HEK293T (cell line): ENCODE data around the gene CPN1.
"Not testable (repeated sequence)": the region's sequence is repeated elsewhere in the genome, so short reads cannot be mapped to it uniquely, and the experiment has no call there.

Source experiments
- CTCF ChIA-PET: fragments of 350-600 bp; formaldehyde crosslinking; extraction: SDS; loops from one replicate; lab custom pipeline; 2021; ENCODE audit warnings: antibody characterized with exemption, inconsistent platforms; lab: Yijun Ruan, JAX
- POLR2A ChIA-PET: fragments of 350-600 bp; formaldehyde crosslinking; extraction: SDS; loops from one replicate; lab custom pipeline; 2020; ENCODE audit warnings: antibody characterized with exemption, inconsistent platforms; lab: Yijun Ruan, JAX
- DNase-seq: peaks from one replicate; pipeline ENCODE4 v3.0.0; 2012; ENCODE audit warnings: mixed read lengths; ENCODE audit errors: extremely low spot score
- ARNT ChIP-seq: fragments of 450-650 bp; IDR thresholded peaks from 2 replicates; pipeline ENCODE4 v1.6.1; 2017; ENCODE audit warnings: mild to moderate bottlenecking
- BHLHE40 ChIP-seq: fragments of 450-650 bp; IDR thresholded peaks from 2 replicates; pipeline ENCODE4 v1.6.1; 2016; ENCODE audit warnings: mild to moderate bottlenecking, moderate library complexity, borderline replicate concordance
- CTBP1 ChIP-seq: fragments of 450-650 bp; IDR thresholded peaks from 2 replicates; pipeline ENCODE4 v1.6.1; 2016; ENCODE audit warnings: borderline replicate concordance
- ELF4 ChIP-seq: fragments of 450-650 bp; IDR thresholded peaks from 2 replicates; pipeline ENCODE4 v1.6.1; 2017; ENCODE audit warnings: antibody characterized with exemption
- FOXA1 ChIP-seq: fragments of 450-650 bp; IDR thresholded peaks from 2 replicates; pipeline ENCODE4 v1.6.1; 2016; ENCODE audit warnings: mild to moderate bottlenecking
- FOXK2 ChIP-seq: fragments of 450-650 bp; IDR thresholded peaks from 2 replicates; pipeline ENCODE4 v1.6.1; 2016; ENCODE audit warnings: mild to moderate bottlenecking
- FOXM1 ChIP-seq: fragments of 450-650 bp; IDR thresholded peaks from 2 replicates; pipeline ENCODE4 v1.6.1; 2017; ENCODE audit warnings: mild to moderate bottlenecking, borderline replicate concordance
- HDGF ChIP-seq: fragments of 450-650 bp; IDR thresholded peaks from 2 replicates; pipeline ENCODE4 v1.6.1; 2017; ENCODE audit warnings: antibody characterized with exemption, borderline replicate concordance
- L3MBTL2 ChIP-seq: fragments of 450-650 bp; conservative IDR thresholded peaks from 2 replicates; pipeline ENCODE4 v1.6.1; 2016; ENCODE audit warnings: mild to moderate bottlenecking
- LEF1 ChIP-seq: fragments of 450-650 bp; IDR thresholded peaks from 2 replicates; pipeline ENCODE4 v1.6.1; 2017; ENCODE audit warnings: mild to moderate bottlenecking, borderline replicate concordance
- NFRKB ChIP-seq: fragments of 450-650 bp; IDR thresholded peaks from 2 replicates; pipeline ENCODE4 v1.6.1; 2016; ENCODE audit warnings: mild to moderate bottlenecking, moderate library complexity
- PKNOX1 ChIP-seq: fragments of 450-650 bp; IDR thresholded peaks from 2 replicates; pipeline ENCODE4 v1.6.1; 2016
- SP1 ChIP-seq: fragments of 450-650 bp; IDR thresholded peaks from 2 replicates; pipeline ENCODE4 v1.6.1; 2017
- SUZ12 ChIP-seq: fragments of 450-650 bp; IDR thresholded peaks from 2 replicates; pipeline ENCODE4 v1.6.1; 2016; ENCODE audit warnings: mild to moderate bottlenecking
- TARDBP ChIP-seq: fragments of 450-650 bp; IDR thresholded peaks from 2 replicates; pipeline ENCODE4 v1.6.1; 2016
- ZNF384 ChIP-seq: fragments of 450-650 bp; IDR thresholded peaks from 2 replicates; pipeline ENCODE4 v1.6.1; 2016

CPN1 gene

DNA sequence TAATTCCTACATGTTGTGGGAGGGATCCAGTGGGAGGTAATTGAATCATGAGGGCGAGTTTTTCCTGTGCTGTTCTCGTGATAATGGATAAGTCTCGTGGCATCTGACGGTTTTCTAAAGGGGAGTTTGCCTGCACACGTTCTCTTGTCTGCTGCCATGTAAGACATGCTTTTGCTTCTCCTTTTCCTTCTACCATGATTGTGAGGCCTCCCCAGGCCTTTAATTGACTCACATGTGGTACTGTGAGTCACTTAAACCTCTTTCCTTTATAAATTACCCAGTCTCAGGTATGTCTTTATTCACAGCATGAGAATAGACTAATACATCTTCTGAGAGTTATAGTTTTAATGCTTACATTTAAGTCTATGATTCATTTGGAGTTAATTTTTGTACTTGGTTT, 22.6 kb upstream of the CPN1 start:
- ChIA-PET CTCF (no interaction called here), POLR2A (no interaction called here)
- no peak for DNase-seq
- TF ChIP-seq PKNOX1: no peak
- no peak for TF ChIP-seq FOXA1
- TF ChIP-seq ELF4: no peak
- no peak for TF ChIP-seq FOXK2
- no peak for TF ChIP-seq NFRKB
- TF ChIP-seq ARNT: no peak
- TF ChIP-seq ZNF384: no peak
- TF ChIP-seq TARDBP: no peak
- no peak for TF ChIP-seq CTBP1
- TF ChIP-seq SUZ12: no peak
- TF ChIP-seq BHLHE40: no peak
- no peak for TF ChIP-seq SP1
- no peak for TF ChIP-seq FOXM1
- no peak for TF ChIP-seq LEF1

DNA sequence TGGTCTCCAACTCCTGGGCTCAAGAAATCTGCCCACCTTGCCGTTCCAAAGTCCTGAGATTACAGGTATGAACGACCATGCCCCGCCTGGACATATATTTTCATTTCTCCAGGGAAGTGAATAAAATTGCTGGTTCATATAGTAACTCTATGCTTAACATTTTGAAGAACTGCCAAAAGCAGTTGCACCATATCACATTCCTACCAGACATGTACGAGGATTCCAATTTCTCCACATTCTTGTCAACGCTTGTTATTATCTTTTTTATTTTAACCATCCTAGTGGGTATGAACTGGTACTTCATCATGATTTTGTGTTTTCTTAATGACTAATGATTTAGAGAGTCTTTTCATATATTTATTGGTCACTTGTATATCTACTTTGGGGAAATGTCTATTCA, 21.9 kb upstream of the CPN1 start:
- ChIA-PET POLR2A (no interaction called here), CTCF (no interaction called here)
- TF ChIP-seq PKNOX1 (no peak), FOXK2 (no peak), ZNF384 (no peak), BHLHE40 (no peak), FOXA1 (no peak), ARNT (no peak), CTBP1 (no peak), SP1 (no peak), SUZ12 (no peak), TARDBP (no peak), NFRKB (no peak), L3MBTL2 (no peak), ELF4 (no peak), FOXM1 (no peak), LEF1 (no peak), HDGF (no peak)

GRCh38 chr10:100101192-100102076, 19.8 kb upstream of the CPN1 start:
- POLR2A ChIA-PET: no interaction called here
- CTCF ChIA-PET: no interaction called here
- TF ChIP-seq ARNT: no peak
- no peak for TF ChIP-seq FOXK2
- no peak for TF ChIP-seq FOXM1
- no peak for TF ChIP-seq ZNF384
- TF ChIP-seq NFRKB: no peak
- TF ChIP-seq PKNOX1: no peak
- DNase-seq: no peak

More for the DNA sequence above, 21.9 kb upstream of the CPN1 start:
- no peak for DNase-seq

DNA sequence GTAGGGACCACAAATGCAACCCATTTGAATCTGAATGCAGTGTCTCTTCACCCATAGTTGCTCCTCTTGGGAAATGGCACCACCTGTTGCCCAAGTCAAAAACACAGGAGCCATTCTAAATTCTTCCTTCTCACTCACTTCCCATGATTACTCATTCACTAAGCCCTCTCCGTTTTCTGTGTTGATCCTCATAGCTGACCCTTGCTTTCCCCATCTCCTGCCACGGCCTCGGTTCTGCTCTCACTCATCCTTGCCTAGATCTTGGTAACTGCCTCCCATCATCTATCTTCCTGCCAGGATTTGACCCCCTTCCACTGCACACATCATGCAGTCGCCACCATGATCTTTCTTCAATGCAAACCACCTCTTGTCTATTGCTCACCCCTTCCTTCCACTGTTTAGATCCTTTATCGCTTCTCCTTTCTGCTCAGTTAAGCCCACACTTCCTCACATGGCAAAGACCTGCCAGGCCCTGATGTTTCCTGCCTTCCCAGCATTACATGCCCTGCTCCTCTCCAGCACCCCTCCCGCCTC, 19.0 kb upstream of the CPN1 start:
- CTCF ChIA-PET: no interaction called here
- POLR2A ChIA-PET: no interaction called here
- peak; percentile 35 for DNase-seq
- TF ChIP-seq FOXK2: no peak
- no peak for TF ChIP-seq SP1
- TF ChIP-seq TARDBP: no peak
- no peak for TF ChIP-seq BHLHE40
- no peak for TF ChIP-seq SUZ12
- no peak for TF ChIP-seq FOXM1
- TF ChIP-seq ZNF384: no peak
- TF ChIP-seq CTBP1: no peak
- no peak for TF ChIP-seq NFRKB
- TF ChIP-seq PKNOX1: no peak
- no peak for TF ChIP-seq LEF1
- TF ChIP-seq L3MBTL2: no peak
- TF ChIP-seq ELF4: no peak
- no peak for TF ChIP-seq HDGF
- TF ChIP-seq FOXA1: no peak
- TF ChIP-seq ARNT: no peak

- ChIA-PET CTCF (no interaction called here), POLR2A (no interaction called here)
- no peak for DNase-seq
- TF ChIP-seq FOXA1 (no peak), L3MBTL2 (no peak), LEF1 (no peak), FOXM1 (no peak), FOXK2 (no peak), ZNF384 (no peak), NFRKB (no peak), SUZ12 (no peak), HDGF (no peak), BHLHE40 (no peak), ELF4 (no peak), ARNT (no peak), CTBP1 (no peak), SP1 (no peak), TARDBP (no peak), PKNOX1 (no peak)
Measured at GRCh38 chr10:100089241-100089640, 7.6 kb upstream of the CPN1 start.

GRCh38 chr10:100086708-100087107, 5.0 kb upstream of the CPN1 start:
- not testable (repeated sequence) for DNase-seq
- CTCF ChIA-PET: interaction anchor here (0.6 kb wide), 1 partner anchor 428 kb away, joined by 4 read pairs; no protein-coding TSS in a partner anchor
- POLR2A ChIA-PET: interaction anchor here (0.6 kb wide), 1 partner anchor 23 kb away, joined by 3 read pairs; no protein-coding TSS in a partner anchor
